PC-3 (cell line): ENCODE measurements around the gene AGPAT3. TPM values are rescaled to one million over a fixed set of nuclear protein-coding genes. Genes with fewer than 3 reads are reported as not detected.

Source experiments
- ATAC-seq: fragments of 200-7000 bp; cut with Tn5 transposase; 2 replicates; pipeline ENCODE4 v1.9.1; 2020; ENCODE audit warnings: mild to moderate bottlenecking, moderate library complexity
- BruUV-seq: library from RNA; stranded (reverse); fragments of 400-500 nt; replicated peaks from 2 replicates; lab custom pipeline; 2021; lab: Mats Ljungman, UMichigan
- CTCF ChIA-PET: fragments of 300-600 bp; sonication (Branson Sonifier 250); formaldehyde crosslinking; loops from one replicate; lab custom pipeline; 2022; ENCODE audit warnings: antibody characterized with exemption; lab: Charles Lee
- POLR2A ChIA-PET: fragments of 300-600 bp; sonication (Branson Sonifier 250); formaldehyde crosslinking; loops from one replicate; lab custom pipeline; 2022; ENCODE audit warnings: antibody characterized with exemption; ENCODE audit not compliant: unreplicated experiment; lab: Charles Lee
- DNase-seq: peaks from one replicate; pipeline ENCODE4 v3.0.0-alpha.2; 2015
- H2AFZ ChIP-seq: fragments of 300-600 bp; sonication (generic); 2 replicates; pipeline ENCODE4 v1.6.0; 2016; ENCODE audit warnings: antibody characterized with exemption, low read length
- H3F3A ChIP-seq: fragments of 300-600 bp; sonication (generic); one replicate; pipeline ENCODE4 v1.6.0; 2017; ENCODE audit warnings: antibody characterized with exemption, low read length, control low read depth, mild to moderate bottlenecking; ENCODE audit not compliant: unreplicated experiment
- H3K27ac ChIP-seq: fragments of 300-600 bp; sonication (generic); 2 replicates; pipeline ENCODE4 v1.5.1; 2016; ENCODE audit warnings: mild to moderate bottlenecking, low read length
- H3K27me3 ChIP-seq: fragments of 300-600 bp; sonication (generic); 2 replicates; pipeline ENCODE4 v1.6.1; 2016; ENCODE audit warnings: low read length, mixed read lengths
- H3K36me3 ChIP-seq: fragments of 300-600 bp; sonication (generic); 2 replicates; pipeline ENCODE4 v1.6.1; 2016; ENCODE audit warnings: low read depth, mixed run types, low read length, mixed read lengths
- H3K4me1 ChIP-seq: fragments of 300-600 bp; sonication (generic); 2 replicates; pipeline ENCODE4 v1.5.1; 2016; ENCODE audit warnings: low read length; ENCODE audit not compliant: insufficient read depth
- H3K4me2 ChIP-seq: fragments of 300-600 bp; sonication (generic); 2 replicates; pipeline ENCODE4 v1.6.0; 2016; ENCODE audit warnings: low read length
- H3K4me3 ChIP-seq: fragments of 300-600 bp; sonication (generic); 2 replicates; pipeline ENCODE4 v1.5.1; 2016; ENCODE audit warnings: mild to moderate bottlenecking, low read length, mixed read lengths
- H3K79me2 ChIP-seq: fragments of 300-600 bp; sonication (generic); 2 replicates; pipeline ENCODE4 v1.6.1; 2017; ENCODE audit warnings: low read length, mixed read lengths
- H3K9ac ChIP-seq: fragments of 300-600 bp; sonication (generic); 2 replicates; pipeline ENCODE4 v1.6.0; 2016; ENCODE audit warnings: mild to moderate bottlenecking, low read length
- H3K9me2 ChIP-seq: fragments of 300-600 bp; sonication (generic); replicated peaks from 2 replicates; pipeline ENCODE4 v1.6.1; 2016; ENCODE audit warnings: mixed run types, low read length, mixed read lengths
- H3K9me3 ChIP-seq: fragments of 300-600 bp; sonication (generic); 2 replicates; pipeline ENCODE4 v1.6.1; 2016; ENCODE audit warnings: low read length, mixed read lengths
- H4K20me1 ChIP-seq: fragments of 300-600 bp; sonication (generic); 2 replicates; pipeline ENCODE4 v1.6.1; 2016; ENCODE audit warnings: low read length, mixed read lengths
- CTCF ChIP-seq: fragments of 300-600 bp; sonication (generic); conservative IDR thresholded peaks from 2 replicates; pipeline ENCODE4 v1.5.1; 2017; ENCODE audit warnings: antibody characterized with exemption, low read depth, mild to moderate bottlenecking, low read length
- EZH2 ChIP-seq: fragments of 300-600 bp; sonication (generic); IDR thresholded peaks from one replicate; pipeline ENCODE4 v1.6.1; 2017; ENCODE audit warnings: antibody characterized with exemption, mild to moderate bottlenecking, low read length; ENCODE audit not compliant: unreplicated experiment
- EZH2phosphoT487 ChIP-seq: fragments of 300-600 bp; sonication (generic); IDR thresholded peaks from 2 replicates; pipeline ENCODE4 v1.6.1; 2018; ENCODE audit warnings: mild to moderate bottlenecking, antibody characterized with exemption, low read length, borderline replicate concordance
- intact Hi-C: fragments of 100-400 bp; cut with micrococcal nuclease; formaldehyde crosslinking; loops from 2 replicates; pipeline ENCODE4 v1.9.0; 2023
- total RNA-seq: library from RNA; depleted of rRNA; stranded (reverse); fragments of >200 nt; gene quantifications from 2 replicates; pipeline ENCODE4 v1.2.3, GENCODE V29; 2014

Gene AGPAT3
- total RNA-seq, 1 experiment from 2014 or later = 76.1 TPM

- TF ChIP-seq CTCF = no peak
- no peak for TF ChIP-seq EZH2phosphoT487
- TF ChIP-seq EZH2 = no peak
- no peak overlapping the region for H3K4me3 ChIP-seq
- BruUV-seq = no TSS peak
These were observed 63.5 kb downstream of the AGPAT3 start for GRCh38 chr21:43928222-43929125.

DNA sequence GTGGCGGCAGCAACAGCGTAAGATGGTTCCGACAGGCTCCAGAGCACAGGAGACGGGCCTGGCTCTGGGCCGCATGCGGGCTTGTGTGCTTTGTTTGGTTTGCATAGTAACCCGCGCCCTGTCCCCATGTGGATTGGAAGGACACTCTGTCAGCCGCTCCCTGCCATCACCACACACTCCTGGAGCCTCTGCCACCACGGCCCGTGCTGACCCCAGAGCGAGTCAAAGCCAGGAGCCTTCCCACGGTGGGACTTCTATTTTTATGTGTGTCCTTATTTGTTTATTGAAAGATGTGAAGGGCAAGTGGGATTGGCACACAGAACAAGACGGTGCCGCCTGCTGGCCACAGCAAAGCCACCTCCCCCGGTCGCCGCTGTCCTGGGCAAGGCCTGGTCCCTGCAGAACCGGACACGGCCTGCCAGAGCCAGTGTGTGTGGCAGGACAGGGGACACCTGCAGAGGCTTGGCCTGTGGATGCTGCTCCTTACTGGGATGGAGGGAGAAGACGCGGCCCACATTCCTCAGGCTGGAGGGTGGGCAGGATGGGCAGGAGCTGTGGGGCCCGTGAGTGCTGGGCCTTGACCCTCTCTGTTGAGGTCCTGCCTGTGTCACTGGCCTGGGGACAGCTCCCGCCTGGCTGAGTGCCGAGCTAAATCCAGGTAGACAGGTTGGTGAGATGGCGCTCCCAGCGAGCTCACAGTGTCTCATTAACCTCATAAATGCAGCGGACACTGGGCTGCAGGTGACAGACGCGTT, 64.4 kb downstream of the AGPAT3 start:
- Histone ChIP-seq H3K27ac (no peak overlapping the region), H3K9me3 (no peaks in the 10 kb centered on the region), H3K36me3 (no peaks in the 10 kb centered on the region; the same call in none of the 2 replicates), H3K4me2 (no peak overlapping the region), H3K9ac (no peak overlapping the region), H3K4me3 (no peak overlapping the region), H3K9me2 (no peaks in the 10 kb centered on the region), H3K79me2 (no peaks in the 10 kb centered on the region), H4K20me1 (no peaks in the 10 kb centered on the region), H3K4me1 (no peaks in the 10 kb centered on the region), H3K27me3 (no peaks in the 10 kb centered on the region), H2AFZ (no peak overlapping the region), H3F3A (no peaks in the 10 kb centered on the region)
- POLR2A ChIA-PET = no interaction called here
- intact Hi-C loops = no loop called here
- no peak for ATAC-seq
- CTCF ChIA-PET = no interaction called here
- TF ChIP-seq CTCF (no peak), EZH2 (no peak), EZH2phosphoT487 (no peak)
- no peak for DNase-seq
- no TSS peak for BruUV-seq

More at GRCh38 chr21:43928222-43929125, 63.5 kb downstream of the AGPAT3 start:
- Histone ChIP-seq H3F3A (no peaks in the 10 kb centered on the region), H3K9me3 (no peaks in the 10 kb centered on the region), H4K20me1 (no peaks in the 10 kb centered on the region), H3K36me3 (no peaks in the 10 kb centered on the region; the same call in none of the 2 replicates), H3K27ac (no peak overlapping the region), H3K27me3 (no peaks in the 10 kb centered on the region), H3K9me2 (no peaks in the 10 kb centered on the region), H2AFZ (no peak overlapping the region), H3K4me2 (no peak overlapping the region), H3K79me2 (no peaks in the 10 kb centered on the region), H3K4me1 (no peaks in the 10 kb centered on the region), H3K9ac (no peak overlapping the region)
- DNase-seq = no peak
- intact Hi-C loops = no loop called here
- ChIA-PET POLR2A (no interaction called here), CTCF (interaction anchor here (0.6 kb wide), 1 partner anchor 13 kb away, joined by 5 read pairs; no protein-coding TSS in a partner anchor)
- ATAC-seq = no peak
